22Rv1 (cell line): ENCODE data around the gene PHGDH.

Experiments used
- H3K27ac ChIP-seq: fragments of 450-650 bp; 2 replicates; pipeline ENCODE4 v1.5.1; 2017
- ZFX ChIP-seq: fragments of 450-650 bp; IDR thresholded peaks from 2 replicates; pipeline ENCODE4 v1.6.1; 2017; ENCODE audit warnings: antibody characterized with exemption, borderline replicate concordance
- TF ChIP-seq, protein P1 (sequence below): fragments of 450-650 bp; IDR thresholded peaks from 2 replicates; pipeline ENCODE4 v1.5.1; 2017; ENCODE audit warnings: mild to moderate bottlenecking

Gene PHGDH

GRCh38 chr1:119711804-119712341 is at the start of gene PHGDH:
TSS of gene PHGDH (plus strand) at chr1:119711934. CDS start at chr1:119712023, 89 bp downstream.
- H3K27ac ChIP-seq = peak within 1 kb of the TSS; percentile 83
- TF ChIP-seq, protein P1, sequence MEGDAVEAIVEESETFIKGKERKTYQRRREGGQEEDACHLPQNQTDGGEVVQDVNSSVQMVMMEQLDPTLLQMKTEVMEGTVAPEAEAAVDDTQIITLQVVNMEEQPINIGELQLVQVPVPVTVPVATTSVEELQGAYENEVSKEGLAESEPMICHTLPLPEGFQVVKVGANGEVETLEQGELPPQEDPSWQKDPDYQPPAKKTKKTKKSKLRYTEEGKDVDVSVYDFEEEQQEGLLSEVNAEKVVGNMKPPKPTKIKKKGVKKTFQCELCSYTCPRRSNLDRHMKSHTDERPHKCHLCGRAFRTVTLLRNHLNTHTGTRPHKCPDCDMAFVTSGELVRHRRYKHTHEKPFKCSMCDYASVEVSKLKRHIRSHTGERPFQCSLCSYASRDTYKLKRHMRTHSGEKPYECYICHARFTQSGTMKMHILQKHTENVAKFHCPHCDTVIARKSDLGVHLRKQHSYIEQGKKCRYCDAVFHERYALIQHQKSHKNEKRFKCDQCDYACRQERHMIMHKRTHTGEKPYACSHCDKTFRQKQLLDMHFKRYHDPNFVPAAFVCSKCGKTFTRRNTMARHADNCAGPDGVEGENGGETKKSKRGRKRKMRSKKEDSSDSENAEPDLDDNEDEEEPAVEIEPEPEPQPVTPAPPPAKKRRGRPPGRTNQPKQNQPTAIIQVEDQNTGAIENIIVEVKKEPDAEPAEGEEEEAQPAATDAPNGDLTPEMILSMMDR = no peak
- no peak for TF ChIP-seq ZFX

DNA sequence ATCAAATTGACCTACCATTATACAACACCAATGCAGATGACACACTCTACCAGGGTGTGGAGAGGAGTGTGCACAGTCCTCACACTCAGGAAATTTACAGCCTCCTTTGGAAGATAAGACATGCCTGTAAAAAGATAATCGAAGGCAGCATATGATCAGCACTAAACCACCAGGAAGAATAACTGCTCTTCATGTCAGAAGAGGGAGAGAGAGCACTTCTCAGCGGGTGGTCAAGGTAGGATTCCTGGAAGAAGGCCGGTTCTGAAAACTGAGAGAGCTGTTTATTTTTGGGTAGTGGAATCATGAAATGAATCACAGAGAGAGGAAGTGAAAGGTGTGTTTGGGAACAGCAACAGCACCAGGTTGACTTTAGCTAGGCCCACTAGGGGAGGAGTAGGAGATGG is 49.7 kb upstream of the PHGDH start:
- H3K27ac ChIP-seq = no peak overlapping the region
- no peak for TF ChIP-seq ZFX
- TF ChIP-seq, protein P1 = no peak

GRCh38 chr1:119664067-119664466 is 47.7 kb upstream of the PHGDH start:
- no peak for TF ChIP-seq ZFX
- TF ChIP-seq, protein P1 = no peak

GRCh38 chr1:119667173-119667572 is 44.6 kb upstream of the PHGDH start:
- no peak for TF ChIP-seq ZFX
- TF ChIP-seq, protein P1 = no peak
- no peak overlapping the region for H3K27ac ChIP-seq

More at GRCh38 chr1:119664067-119664466, 47.7 kb upstream of the PHGDH start:
- no peak overlapping the region for H3K27ac ChIP-seq

DNA sequence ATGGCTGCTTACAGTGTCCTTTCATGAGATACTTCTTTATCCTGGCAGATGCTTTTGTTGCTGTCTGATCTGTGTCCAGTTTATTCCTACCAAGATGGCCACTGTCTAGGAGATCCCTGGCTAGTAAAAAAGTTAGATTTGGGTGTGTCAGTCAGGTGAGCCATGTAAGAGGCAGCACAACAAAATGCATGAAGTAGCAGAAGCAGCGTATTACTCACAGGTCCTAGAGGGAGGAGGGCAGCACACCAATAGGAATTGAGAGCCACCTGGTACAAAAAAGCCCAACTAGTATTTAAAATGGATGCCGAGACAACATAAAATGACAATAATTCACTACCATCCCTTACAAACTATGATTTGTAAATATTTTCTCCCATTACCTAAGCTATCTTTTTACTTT is 40.8 kb upstream of the PHGDH start:
- no peak for TF ChIP-seq ZFX
- TF ChIP-seq, protein P1 = no peak
- H3K27ac ChIP-seq = no peak overlapping the region

- H3K27ac ChIP-seq = no peak overlapping the region
- TF ChIP-seq, protein P1 = no peak
- no peak for TF ChIP-seq ZFX
Measured at GRCh38 chr1:119673171-119673940, 38.4 kb upstream of the PHGDH start.

DNA sequence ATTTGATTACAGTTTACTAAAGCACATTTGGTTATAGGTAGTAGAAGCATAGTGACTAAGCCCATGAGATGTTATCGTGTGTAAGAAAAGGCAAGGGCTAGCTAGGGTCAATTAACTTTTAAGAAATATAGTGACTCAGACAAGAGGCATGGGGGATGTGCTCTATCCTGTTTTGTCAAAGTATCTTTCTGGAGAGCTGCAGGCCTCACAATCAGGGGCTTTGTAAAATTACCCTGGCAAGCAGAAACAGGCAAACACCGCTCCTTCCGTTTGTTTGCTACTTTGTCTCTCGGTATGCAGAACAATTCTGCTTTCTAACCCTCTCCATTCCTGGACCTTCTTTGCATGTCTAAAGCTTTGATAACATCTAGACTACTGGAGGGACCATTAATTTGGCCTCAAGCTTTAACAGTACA is 37.6 kb upstream of the PHGDH start:
- H3K27ac ChIP-seq = no peak overlapping the region
- TF ChIP-seq, protein P1 = no peak
